Measurements from ENCODE around the gene NOS3. TPM values are rescaled to one million over a fixed set of nuclear protein-coding genes. Genes with fewer than 3 reads are reported as not detected.
"Not testable (repeated sequence)": the region's sequence is repeated elsewhere in the genome, so short reads cannot be mapped to it uniquely, and the experiment has no call there.

The NOS3 gene
- total RNA-seq, 1 donor from 2014 or later = 1.9 TPM

DNA sequence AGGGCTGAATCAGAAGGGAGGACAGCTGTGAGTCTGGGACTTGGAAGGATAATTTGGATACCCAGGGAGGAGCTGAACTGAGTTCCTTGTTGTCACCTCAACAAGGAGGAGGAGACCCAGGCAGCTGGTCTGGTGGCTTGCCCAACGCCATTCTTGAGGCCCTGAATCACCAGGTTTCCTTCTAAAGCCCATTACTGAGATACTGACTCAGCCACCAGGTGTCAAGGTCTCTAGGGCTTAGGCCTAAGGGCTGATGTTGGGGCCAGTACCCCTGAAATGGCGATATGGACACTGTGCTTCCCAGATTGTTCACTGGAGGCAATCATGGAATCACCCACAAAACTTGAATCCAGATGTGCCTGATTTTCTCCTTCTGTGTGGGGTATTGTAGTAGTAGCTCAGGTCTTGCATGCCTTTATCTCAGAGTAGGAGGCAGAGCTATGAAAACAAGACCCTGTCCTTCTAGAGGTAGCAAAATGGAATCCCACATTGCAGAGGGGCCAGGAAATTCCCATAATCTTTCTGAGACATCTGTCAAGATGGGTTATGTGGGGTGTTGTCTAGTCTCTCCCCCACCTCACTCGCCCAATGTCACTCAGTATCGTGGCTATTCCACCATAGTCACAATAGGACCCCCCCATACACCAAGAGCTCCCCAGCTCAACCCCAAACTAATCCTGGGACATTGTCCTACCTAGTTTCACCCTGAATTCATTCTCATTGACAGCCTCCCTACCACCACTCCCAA, 35.3 kb downstream of the NOS3 start:
- no peak for DNase-seq (ENCODE audit: low read depth)
- TF ChIP-seq, protein P1, sequence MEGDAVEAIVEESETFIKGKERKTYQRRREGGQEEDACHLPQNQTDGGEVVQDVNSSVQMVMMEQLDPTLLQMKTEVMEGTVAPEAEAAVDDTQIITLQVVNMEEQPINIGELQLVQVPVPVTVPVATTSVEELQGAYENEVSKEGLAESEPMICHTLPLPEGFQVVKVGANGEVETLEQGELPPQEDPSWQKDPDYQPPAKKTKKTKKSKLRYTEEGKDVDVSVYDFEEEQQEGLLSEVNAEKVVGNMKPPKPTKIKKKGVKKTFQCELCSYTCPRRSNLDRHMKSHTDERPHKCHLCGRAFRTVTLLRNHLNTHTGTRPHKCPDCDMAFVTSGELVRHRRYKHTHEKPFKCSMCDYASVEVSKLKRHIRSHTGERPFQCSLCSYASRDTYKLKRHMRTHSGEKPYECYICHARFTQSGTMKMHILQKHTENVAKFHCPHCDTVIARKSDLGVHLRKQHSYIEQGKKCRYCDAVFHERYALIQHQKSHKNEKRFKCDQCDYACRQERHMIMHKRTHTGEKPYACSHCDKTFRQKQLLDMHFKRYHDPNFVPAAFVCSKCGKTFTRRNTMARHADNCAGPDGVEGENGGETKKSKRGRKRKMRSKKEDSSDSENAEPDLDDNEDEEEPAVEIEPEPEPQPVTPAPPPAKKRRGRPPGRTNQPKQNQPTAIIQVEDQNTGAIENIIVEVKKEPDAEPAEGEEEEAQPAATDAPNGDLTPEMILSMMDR (conservative IDR thresholded peaks at IDR 0.05; ENCODE audit: low read depth, low read length) = no peak

GRCh38 chr7:151026771-151027727, 36.2 kb downstream of the NOS3 start:
- H3K4me3 ChIP-seq (ENCODE audit: low read depth, low read length) = peak overlapping the region; percentile 84
- not testable (repeated sequence) for DNase-seq (ENCODE audit: low read depth)

More for the DNA sequence above, 35.3 kb downstream of the NOS3 start:
- no peak overlapping the region for H3K4me3 ChIP-seq (ENCODE audit: low read depth, low read length)

- not testable (repeated sequence) for DNase-seq (ENCODE audit: low read depth)
Observed at GRCh38 chr7:151027728-151028130, 36.9 kb downstream of the NOS3 start.

DNA sequence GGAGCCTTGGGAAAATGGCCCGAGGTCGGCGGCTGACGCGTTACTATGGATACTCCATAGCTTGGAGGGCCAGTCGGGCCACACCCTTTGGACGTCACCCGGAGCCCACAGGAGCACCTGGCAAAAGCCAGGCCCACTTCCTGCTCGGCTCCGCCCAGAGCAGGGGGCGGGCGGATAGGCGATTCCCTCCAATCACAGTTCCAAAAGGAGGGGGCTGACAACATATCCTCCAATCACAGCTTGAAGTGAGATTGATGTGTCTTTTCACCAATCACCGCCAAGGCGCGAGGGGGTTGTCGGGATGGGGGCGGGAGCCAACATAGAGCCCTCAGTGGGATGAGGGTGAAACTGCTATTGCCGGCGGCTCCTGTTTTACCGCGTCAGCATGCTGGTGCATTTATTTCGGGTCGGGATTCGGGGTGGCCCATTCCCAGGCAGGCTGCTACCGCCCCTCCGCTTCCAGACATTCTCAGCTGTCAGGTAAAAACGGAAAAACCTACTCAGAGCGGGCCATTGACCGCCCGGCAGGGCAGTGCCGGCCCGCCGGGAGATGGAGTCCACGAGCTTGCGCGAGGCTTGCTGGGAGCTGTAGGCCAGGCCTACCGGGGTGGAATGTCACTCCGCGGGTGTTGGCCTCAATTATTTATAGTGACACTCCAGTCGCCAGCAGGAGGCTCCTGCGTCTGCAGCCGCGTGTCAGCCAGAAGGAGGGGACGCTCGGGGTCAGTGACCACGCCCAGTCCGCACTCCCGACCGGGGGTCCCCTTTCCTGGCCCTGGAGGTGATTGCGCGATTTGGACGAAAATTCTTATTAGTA, 37.5 kb downstream of the NOS3 start, which contains the start of gene ABCB8:
Gene ABCB8, plus strand, starts transcription at position 320 of the 817 bp plus-strand sequence. Its CDS starts 66 bp downstream, at position 386.
- TF ChIP-seq, protein P1 (conservative IDR thresholded peaks at IDR 0.05; ENCODE audit: low read depth, low read length) = peak; percentile 43
- DNase-seq (ENCODE audit: low read depth) = peak; percentile 85

More at GRCh38 chr7:151027728-151028130, 36.9 kb downstream of the NOS3 start:
- peak overlapping the region; percentile 84 for H3K4me3 ChIP-seq (ENCODE audit: low read depth, low read length)

GRCh38 chr7:151028948-151029501, 38.2 kb downstream of the NOS3 start:
- TF ChIP-seq, protein P1 (conservative IDR thresholded peaks at IDR 0.05; ENCODE audit: low read depth, low read length) = no peak
- peak overlapping the region; percentile 84 for H3K4me3 ChIP-seq (ENCODE audit: low read depth, low read length)
- DNase-seq (ENCODE audit: low read depth) = no peak

More for the DNA sequence above, 37.5 kb downstream of the NOS3 start, which contains the start of gene ABCB8:
- peak within 1 kb of the TSS; percentile 84 for H3K4me3 ChIP-seq (ENCODE audit: low read depth, low read length)

- no peak overlapping the region for H3K4me3 ChIP-seq (ENCODE audit: low read depth, low read length)
- TF ChIP-seq, protein P1 (conservative IDR thresholded peaks at IDR 0.05; ENCODE audit: low read depth, low read length) = no peak
- DNase-seq (ENCODE audit: low read depth) = no peak
Observed at GRCh38 chr7:151031011-151031410, 40.2 kb downstream of the NOS3 start.

Measured in epithelial cell of proximal tubule (primary cell).